HL-60 (cell line): ENCODE results near the gene HPS4.

Experiments used
- DNase-seq, 2 experiments: peaks; one replicate each; pipeline ENCODE4 v3.0.0-alpha.2; 2010 to 2020; ENCODE audit warnings: low read depth in 1 of 2, low spot score in 1 of 2
- H3K27ac ChIP-seq: fragments of 250-450 bp; sonication (Bioruptor Pico); replicated peaks from 2 replicates; pipeline ENCODE4 v1.5.1; 2020; ENCODE audit warnings: mild to moderate bottlenecking, moderate library complexity
- H3K27me3 ChIP-seq: fragments of 250-450 bp; sonication (Bioruptor Pico); 2 replicates; pipeline ENCODE4 v1.5.1; 2021; ENCODE audit warnings: mild to moderate bottlenecking, moderate library complexity; ENCODE audit not compliant: insufficient read depth, poor library complexity, severe bottlenecking
- H3K4me3 ChIP-seq: replicated peaks from 2 replicates; pipeline ENCODE4 v1.5.1; 2011; ENCODE audit warnings: mild to moderate bottlenecking, control low read depth, low read length; ENCODE audit not compliant: insufficient read depth
- GABPA ChIP-seq: IDR thresholded peaks from 2 replicates; pipeline ENCODE4 v1.6.1; 2012; ENCODE audit warnings: low read depth
- POLR2AphosphoS5 ChIP-seq: IDR thresholded peaks from 2 replicates; pipeline ENCODE4 v1.6.1; 2012; ENCODE audit warnings: low read depth
- SPI1 ChIP-seq: IDR thresholded peaks from 2 replicates; pipeline ENCODE4 v1.6.1; 2012; ENCODE audit warnings: low read depth, mild to moderate bottlenecking, borderline replicate concordance
- TF ChIP-seq, protein P1 (sequence below): IDR thresholded peaks from 2 replicates; pipeline ENCODE4 v1.6.1; 2012; ENCODE audit warnings: low read depth; ENCODE audit not compliant: insufficient replicate concordance
- TF ChIP-seq, protein P2 (sequence below): IDR thresholded peaks from one replicate; pipeline ENCODE4 v1.5.1; 2011; ENCODE audit warnings: low read length, control low read depth, inconsistent platforms; ENCODE audit not compliant: insufficient read depth

HPS4 gene

GRCh38 chr22:26471522-26471921 is 12.1 kb downstream of the HPS4 start:
- no peak for DNase-seq

GRCh38 chr22:26470807-26471206 is 12.8 kb downstream of the HPS4 start:
- no peak overlapping the region for H3K4me3 ChIP-seq
- H3K27me3 ChIP-seq, result no peaks in the 10 kb centered on the region
- TF ChIP-seq, protein P1, sequence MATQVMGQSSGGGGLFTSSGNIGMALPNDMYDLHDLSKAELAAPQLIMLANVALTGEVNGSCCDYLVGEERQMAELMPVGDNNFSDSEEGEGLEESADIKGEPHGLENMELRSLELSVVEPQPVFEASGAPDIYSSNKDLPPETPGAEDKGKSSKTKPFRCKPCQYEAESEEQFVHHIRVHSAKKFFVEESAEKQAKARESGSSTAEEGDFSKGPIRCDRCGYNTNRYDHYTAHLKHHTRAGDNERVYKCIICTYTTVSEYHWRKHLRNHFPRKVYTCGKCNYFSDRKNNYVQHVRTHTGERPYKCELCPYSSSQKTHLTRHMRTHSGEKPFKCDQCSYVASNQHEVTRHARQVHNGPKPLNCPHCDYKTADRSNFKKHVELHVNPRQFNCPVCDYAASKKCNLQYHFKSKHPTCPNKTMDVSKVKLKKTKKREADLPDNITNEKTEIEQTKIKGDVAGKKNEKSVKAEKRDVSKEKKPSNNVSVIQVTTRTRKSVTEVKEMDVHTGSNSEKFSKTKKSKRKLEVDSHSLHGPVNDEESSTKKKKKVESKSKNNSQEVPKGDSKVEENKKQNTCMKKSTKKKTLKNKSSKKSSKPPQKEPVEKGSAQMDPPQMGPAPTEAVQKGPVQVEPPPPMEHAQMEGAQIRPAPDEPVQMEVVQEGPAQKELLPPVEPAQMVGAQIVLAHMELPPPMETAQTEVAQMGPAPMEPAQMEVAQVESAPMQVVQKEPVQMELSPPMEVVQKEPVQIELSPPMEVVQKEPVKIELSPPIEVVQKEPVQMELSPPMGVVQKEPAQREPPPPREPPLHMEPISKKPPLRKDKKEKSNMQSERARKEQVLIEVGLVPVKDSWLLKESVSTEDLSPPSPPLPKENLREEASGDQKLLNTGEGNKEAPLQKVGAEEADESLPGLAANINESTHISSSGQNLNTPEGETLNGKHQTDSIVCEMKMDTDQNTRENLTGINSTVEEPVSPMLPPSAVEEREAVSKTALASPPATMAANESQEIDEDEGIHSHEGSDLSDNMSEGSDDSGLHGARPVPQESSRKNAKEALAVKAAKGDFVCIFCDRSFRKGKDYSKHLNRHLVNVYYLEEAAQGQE, result no peak
- TF ChIP-seq GABPA (no peak), POLR2AphosphoS5 (no peak), SPI1 (no peak)
- TF ChIP-seq, protein P2, sequence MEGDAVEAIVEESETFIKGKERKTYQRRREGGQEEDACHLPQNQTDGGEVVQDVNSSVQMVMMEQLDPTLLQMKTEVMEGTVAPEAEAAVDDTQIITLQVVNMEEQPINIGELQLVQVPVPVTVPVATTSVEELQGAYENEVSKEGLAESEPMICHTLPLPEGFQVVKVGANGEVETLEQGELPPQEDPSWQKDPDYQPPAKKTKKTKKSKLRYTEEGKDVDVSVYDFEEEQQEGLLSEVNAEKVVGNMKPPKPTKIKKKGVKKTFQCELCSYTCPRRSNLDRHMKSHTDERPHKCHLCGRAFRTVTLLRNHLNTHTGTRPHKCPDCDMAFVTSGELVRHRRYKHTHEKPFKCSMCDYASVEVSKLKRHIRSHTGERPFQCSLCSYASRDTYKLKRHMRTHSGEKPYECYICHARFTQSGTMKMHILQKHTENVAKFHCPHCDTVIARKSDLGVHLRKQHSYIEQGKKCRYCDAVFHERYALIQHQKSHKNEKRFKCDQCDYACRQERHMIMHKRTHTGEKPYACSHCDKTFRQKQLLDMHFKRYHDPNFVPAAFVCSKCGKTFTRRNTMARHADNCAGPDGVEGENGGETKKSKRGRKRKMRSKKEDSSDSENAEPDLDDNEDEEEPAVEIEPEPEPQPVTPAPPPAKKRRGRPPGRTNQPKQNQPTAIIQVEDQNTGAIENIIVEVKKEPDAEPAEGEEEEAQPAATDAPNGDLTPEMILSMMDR, result no peak
- no peak for DNase-seq
- H3K27ac ChIP-seq, result no peak overlapping the region

More at GRCh38 chr22:26471522-26471921, 12.1 kb downstream of the HPS4 start:
- H3K4me3 ChIP-seq, result no peak overlapping the region
- no peaks in the 10 kb centered on the region for H3K27me3 ChIP-seq
- no peak overlapping the region for H3K27ac ChIP-seq
- TF ChIP-seq, protein P2, result no peak
- TF ChIP-seq GABPA (no peak), SPI1 (no peak), POLR2AphosphoS5 (no peak)
- TF ChIP-seq, protein P1, result no peak

GRCh38 chr22:26466196-26466595 is 17.4 kb downstream of the HPS4 start:
- TF ChIP-seq SPI1 (no peak), POLR2AphosphoS5 (no peak), GABPA (no peak)
- TF ChIP-seq, protein P2, result no peak
- TF ChIP-seq, protein P1, result no peak
- DNase-seq, result no peak
- no peaks in the 10 kb centered on the region for H3K27me3 ChIP-seq
- H3K4me3 ChIP-seq, result no peak overlapping the region
- H3K27ac ChIP-seq, result no peak overlapping the region
